CD4-positive, alpha-beta T cell treated with Interleukin-2 at 100 ng/mL for 4 hours (primary cell): Measurements from ENCODE around the gene FUS.
"Not testable (repeated sequence)": the region's sequence is repeated elsewhere in the genome, so short reads cannot be mapped to it uniquely, and the experiment has no call there.

Experiments used
- DNase-seq: peaks from one replicate; pipeline ENCODE4 v3.0.0-alpha.2; 2020; ENCODE audit warnings: low spot score

The FUS gene

GRCh38 chr16:31179747-31180459, at the start of gene FUS:
TSS of gene FUS (plus strand) at chr16:31180139. CDS start at chr16:31180215, 76 bp downstream.
- DNase-seq = peak; percentile 93

DNA sequence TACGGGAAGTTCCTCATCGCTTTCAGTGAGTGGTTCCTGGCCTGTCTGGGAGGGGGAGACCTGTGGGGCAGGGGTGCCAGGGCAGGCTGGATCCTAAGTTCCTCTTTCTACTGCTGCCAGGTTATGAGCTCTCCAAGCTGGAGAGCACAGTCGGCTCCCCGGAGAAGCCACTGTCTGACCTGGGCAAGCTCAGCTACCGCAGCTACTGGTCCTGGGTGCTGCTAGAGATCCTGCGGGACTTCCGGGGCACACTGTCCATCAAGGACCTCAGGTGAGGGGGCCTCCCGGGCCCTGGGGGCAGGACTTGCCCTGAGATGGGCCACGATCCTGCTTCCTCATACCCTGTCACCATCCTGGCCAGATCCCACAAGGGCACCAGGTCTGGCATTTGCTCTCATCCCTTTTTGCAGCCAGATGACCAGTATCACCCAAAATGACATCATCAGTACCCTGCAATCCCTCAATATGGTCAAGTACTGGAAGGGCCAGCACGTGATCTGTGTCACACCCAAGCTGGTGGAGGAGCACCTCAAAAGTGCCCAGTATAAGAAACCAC, 49.5 kb upstream of the FUS start:
- DNase-seq = no peak

DNA sequence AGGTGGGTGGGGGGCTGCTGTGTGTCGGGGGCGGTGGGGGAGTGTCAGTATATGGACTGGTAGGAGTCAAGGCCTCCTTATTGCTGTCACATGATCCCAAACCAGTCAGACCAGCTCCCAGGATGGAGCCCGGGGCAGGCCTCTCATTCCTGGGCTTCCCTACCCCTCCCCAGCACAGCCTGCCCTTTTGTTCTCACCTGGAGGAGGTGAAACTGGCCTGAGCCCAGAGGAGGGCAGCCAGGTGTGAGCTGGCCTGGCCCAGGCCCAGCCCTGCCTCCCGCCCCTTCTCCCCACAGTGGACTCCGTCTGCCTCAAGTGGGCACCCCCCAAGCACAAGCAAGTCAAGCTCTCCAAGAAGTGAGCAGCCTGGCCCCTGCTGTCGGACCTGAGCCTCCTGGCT, 49.0 kb upstream of the FUS start:
- DNase-seq = no peak

GRCh38 chr16:31131416-31131815, 48.5 kb upstream of the FUS start:
- no peak for DNase-seq

- no peak for DNase-seq
Measured at GRCh38 chr16:31131841-31132271, 48.1 kb upstream of the FUS start.

DNA sequence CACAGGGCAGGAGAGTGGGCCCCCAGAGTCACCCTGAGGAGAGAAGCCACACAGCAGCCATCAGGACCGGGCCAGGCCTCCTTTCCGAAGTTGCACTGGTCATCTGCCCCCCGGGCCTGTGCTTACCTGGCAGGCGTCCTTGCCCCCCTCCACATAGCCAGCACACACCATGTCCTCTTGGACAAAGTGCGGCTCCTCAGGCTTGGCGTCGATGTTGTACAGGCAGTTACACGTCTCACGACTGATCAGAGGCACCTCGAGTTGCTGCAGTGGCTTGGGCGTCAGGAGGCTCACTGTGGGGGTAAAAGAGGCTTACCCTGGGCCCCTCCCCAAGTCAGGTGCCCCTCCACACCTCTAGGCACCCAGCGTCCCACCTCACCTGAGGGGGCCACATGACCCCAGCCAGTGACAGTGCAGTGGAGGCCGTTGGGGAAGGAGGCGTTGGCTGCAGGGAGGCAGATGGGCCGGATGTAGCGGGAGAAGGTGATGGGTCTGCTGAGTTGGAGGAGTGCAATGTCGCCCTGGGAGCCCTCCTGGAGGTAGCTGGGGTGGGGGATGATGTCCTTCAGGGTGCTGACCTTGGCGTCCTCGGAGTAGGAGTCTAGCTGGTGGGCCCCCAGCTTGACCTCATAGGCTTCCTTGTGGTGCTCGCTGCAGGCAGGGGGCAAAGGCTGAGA, 47.5 kb upstream of the FUS start:
- no peak for DNase-seq

- DNase-seq = no peak
Measured at GRCh38 chr16:31133046-31133501, 46.9 kb upstream of the FUS start.

DNA sequence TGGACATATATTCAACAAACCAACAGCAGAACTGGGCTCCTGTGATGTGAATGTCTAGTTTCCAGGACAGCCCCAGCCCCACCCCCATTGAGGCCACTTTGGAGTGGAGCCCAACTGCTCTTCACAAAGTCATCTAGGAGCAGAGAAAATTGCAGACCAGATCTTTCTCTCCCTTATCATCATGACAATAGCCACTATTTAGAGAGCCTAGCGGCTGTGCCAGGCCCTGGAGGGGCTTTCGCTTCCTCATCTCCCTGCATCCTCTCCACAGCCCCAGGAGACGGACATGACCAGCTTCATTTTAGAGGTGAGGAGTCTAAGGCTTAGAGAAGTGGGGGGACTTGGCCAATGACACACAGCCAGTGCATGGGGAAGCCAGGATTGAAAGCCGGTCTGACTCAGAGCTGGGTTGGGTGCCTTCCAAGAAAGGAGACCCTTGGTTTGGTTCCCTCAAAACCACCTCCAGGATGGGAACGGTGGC, 45.8 kb upstream of the FUS start:
- DNase-seq = no peak

- no peak for DNase-seq
Measured at GRCh38 chr16:31134625-31135534, 45.1 kb upstream of the FUS start.

- DNase-seq = no peak
Measured at GRCh38 chr16:31135535-31136286, 44.2 kb upstream of the FUS start, which contains the start of gene PRSS8. TSS of gene PRSS8 (minus strand) at chr16:31135727. CDS start at chr16:31135498, 229 bp downstream.

DNA sequence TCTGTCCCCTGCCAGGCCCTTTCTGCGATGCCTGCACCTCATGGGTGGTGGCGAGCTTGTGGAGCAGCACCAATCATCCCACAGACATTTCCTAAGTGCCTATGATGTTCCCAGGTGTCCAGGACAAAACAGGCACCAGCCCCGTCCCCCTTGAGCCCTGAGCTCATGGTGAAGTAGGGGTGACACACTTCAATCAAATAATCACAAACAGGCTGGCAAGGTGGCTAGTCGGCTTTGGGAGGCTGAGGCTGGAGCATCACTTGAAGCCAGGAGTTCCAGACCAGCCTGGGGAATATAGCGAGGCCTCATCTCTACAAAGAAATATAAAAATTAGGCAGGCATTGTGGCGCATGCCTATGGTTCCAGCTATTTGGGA, 43.7 kb upstream of the FUS start:
- DNase-seq = no peak

- DNase-seq = not testable (repeated sequence)
Measured at GRCh38 chr16:31136822-31137499, 43.0 kb upstream of the FUS start.

DNA sequence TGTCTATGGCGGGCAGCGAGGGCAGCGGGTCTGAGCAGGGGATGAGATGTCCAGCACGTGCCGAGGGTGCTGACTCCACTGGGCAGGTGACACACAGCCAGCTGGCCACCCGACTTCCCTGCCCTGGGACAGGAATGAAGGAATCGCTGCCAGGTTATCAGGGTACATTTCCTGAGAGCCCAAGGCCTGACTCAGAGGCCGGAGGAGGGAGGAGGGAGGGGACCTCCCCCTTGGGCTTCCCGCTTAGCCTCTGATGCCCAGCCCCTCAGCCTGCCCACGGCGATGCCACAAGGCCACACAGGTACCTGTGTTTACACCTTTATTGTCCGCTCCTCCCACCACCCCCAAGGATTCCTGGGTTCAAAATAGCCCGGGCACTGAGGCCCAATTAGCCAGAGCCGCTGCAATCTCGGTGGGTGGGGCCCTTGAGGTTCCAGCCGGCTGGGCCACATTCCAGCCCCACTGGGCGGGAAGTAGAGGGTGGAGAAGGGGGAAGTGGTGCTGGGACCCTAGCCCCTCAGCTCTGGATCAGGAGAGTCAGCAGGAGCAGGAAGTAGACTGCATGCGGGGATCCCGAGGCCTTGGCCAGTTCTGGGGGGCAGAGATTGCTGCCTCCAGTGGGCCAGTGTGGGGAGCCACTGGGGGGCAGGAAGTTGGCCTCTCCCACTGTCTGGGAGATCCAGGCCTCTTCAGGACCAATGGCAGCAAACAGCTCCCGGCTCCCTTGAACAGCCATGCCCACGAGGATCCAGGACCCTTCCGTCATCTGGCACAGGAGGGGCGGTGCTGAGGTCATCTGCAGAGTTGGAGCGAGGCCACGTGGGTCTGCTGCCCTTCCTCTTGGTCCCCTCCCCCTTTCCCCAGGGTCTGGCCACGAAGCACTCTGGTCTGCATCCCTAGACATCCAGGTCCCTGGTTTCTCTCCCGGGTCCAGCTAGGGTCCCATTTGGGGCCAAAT, 41.0 kb upstream of the FUS start:
- no peak for DNase-seq

GRCh38 chr16:31141071-31141469, 38.9 kb upstream of the FUS start:
- DNase-seq = not testable (repeated sequence)

DNA sequence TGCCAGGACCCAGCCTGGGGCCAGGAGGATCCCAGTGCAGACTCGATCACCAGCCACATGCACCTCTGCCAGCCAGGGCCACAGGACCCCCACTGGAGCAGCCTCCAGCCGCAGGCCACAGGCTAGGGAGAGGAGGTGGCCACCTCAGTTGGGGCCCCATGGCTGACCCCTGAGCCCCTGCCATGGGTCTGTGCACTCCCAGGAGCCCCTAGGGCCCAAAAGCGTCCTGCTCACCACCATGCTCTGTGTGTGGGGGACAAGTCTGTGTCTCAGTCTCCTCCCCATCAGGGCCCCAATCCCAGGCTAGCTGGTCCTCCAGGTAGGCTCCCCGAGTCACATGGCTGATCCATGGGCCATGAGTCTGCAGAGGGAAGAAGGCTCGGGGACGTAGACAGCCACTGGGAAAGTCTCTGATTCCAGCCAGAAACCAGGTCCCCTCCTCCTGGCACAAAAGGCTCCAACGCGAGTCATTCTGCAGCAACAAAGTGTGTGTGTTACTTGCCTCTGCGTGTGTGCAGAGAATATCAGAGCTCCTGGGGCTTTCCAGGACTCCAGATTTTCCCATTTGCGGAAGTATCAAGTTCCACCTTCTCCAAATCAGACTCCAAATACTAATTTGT, 38.3 kb upstream of the FUS start:
- no peak for DNase-seq

- DNase-seq = peak; percentile 99
Measured at GRCh38 chr16:31142109-31143010, 37.6 kb upstream of the FUS start.

GRCh38 chr16:31143011-31143693, 36.8 kb upstream of the FUS start:
- no peak for DNase-seq
